AG08396 (cell line): ENCODE results near the gene PKIB.
"Not testable (repeated sequence)": the region's sequence is repeated elsewhere in the genome, so short reads cannot be mapped to it uniquely, and the experiment has no call there.

ENCODE experiments used
- DNase-seq: peaks from one replicate; pipeline ENCODE4 v3.0.0; 2012; ENCODE audit warnings: low spot score, mixed read lengths

PKIB gene, protein sequence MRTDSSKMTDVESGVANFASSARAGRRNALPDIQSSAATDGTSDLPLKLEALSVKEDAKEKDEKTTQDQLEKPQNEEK

DNA sequence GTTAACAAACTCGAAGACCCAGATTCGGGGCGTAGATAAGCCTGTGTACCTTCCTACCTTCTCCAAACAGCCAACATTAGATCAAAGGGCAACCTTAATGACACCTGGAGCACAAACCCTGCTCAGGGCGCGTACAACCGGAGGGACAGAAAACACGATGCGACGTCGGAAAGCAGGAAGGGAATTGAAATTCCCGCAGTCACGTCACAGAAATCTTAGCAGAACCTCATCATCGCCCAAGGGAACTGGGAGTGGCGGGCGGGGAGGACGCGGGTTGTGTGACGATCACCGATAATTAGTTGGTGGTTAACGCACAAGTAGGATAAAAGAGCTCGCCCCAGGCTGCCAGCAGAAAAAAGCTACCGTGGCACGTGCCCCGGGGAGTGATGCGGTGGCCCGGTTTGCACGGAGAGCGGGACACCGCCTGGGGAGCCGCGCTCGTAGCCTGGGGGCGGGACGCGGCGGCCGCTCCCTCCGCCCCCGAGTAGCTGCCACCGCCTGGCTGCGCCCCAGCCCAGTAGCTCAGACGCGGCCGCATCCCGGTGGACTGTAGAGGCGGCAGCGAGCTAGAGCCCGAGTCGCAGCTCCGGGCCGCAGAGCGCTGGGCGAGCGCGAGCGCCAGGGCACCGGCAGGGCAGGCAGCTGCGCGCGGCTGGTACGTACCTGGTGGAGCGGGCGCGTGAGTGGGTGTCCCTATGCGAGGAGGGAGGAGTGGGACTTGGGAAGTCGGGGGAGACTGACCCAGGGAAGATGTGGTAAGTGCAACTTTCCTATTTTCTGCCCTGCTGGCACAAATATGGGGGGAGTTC, at the start of gene PKIB:
Gene PKIB, plus strand, starts transcription at position 525 of the 809 bp plus-strand sequence. CDS start 107,390 bp downstream, outside the sequence.
- peak; percentile 81 for DNase-seq

DNA sequence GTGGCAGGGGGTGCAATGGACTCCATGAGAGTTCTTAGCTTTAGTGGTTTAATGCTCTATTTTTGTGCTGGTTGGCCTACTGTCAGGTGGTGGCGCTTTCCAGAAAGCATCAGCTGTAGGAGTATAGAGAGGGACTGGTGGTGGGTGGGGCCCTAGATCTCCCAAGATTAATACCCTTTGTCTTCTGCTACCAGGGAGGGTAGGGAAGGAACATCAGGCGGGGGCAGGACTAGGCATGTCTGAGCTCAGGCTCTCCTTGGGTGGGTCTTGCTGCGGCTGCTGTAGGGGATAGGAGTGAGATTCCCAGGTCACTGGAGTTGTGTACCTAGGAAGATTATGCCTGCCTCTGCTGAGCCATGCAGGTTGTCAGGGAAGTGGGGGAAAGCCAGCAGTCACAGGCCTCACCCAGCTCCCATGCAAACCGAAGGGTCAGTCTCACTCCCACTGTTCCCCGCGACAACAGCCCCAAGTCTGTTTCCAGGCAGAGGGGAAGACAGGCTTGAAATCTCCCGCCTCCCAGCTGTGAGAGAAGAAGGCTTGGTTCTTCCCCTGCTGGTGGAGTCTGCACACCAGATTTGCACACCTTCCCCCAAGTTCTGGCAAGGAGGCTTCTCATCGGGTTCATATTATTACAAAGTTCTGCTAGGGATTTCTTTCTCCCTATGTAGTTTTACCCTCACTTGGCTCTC, 46.7 kb upstream of the PKIB start:
- DNase-seq = no peak

DNA sequence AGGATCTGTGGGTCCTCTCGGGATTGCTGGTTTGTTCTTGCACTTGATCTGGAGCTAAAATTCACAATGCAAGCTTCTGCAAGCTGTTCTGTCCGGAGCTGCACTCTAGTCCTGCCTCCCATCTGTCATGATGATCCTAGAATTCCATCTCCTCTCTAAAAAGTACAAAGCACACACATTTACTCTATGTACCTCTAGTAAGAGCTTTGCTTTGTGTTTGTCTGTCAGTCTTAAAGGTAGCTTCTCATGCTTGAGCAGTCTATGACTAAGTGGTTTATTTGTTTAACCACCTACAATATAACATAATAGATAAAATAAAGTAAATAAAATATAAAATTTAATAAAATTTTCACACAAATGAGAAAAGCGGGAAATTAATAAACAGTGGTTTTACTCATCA, 46.0 kb upstream of the PKIB start:
- no peak for DNase-seq

DNA sequence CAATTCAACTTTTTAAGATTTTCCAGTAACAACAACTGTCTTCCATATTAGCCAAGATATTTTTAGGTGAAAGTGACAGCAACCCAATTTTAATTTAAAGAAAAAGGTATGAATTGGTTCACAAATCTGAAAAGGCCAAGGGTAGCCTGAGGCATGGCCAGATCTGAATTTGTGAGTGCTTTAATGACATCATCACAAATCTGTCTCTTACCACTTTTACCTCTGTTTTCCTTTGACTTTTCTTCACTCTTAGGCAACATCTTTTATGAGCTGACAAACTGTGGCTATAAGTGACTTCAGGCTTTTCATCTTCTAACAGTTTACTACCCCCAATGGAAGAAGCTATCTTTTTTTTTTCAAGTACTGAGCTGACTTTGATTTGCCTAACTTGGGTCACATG, 44.5 kb upstream of the PKIB start:
- DNase-seq = no peak

DNA sequence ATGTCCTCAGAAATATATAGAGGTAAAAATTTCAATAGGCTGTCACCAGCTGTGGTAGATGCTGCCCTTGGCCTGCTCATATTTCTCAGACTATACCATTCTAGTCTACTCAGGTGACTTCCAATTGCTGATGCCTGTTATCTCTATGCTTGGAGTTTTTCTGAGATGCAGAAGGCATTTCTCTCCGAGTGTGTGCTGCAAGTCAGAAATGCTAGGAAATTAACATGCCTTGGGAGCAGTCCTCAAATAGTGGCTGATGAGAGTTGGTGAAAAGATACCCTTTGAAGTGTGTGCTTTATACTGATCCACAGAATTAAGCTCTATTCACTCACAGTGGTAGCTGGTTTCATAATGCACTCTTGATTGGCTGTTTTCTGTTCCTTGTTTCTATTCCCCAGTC, 43.2 kb upstream of the PKIB start:
- no peak for DNase-seq

DNA sequence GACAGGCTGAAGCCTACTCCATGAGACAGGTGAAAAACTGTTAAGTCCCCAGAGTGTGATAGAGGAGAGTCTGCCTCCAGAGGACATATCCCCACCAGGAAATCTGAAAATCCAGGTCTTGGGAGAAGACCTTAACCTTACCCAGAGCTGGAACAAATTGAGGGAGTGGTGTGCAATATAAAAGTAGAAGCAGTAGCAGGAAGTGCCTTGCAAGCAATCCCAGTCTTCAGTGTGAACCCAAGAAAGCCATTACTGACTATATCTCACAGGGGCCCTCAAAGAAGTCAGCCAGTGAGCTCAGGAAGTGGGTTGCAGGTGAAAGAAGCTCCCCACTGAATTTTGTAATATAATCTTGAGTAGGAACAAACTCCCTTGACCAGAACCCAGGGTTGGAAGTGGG, 41.9 kb upstream of the PKIB start:
- no peak for DNase-seq

DNA sequence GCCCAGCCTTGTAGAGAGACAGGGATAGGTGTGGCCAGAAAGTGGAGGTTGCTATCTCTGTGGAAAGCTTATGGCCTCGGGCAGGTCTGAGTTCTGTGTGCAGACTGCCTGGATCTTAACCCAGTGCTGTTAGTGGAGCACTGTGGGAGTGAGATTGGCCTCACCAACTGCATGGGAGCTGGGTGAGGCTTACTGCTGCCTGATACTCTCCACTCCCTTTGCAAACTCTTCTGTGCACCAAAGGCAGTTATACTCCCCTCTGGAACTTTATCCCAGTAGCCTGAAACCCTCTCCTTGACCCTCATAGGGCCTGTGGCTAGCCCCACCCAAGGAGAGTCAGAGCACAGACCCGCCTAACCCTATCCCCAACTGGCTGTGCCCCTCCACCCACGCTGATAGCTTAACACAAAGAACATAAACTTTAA, 41.4 kb upstream of the PKIB start:
- no peak for DNase-seq

DNA sequence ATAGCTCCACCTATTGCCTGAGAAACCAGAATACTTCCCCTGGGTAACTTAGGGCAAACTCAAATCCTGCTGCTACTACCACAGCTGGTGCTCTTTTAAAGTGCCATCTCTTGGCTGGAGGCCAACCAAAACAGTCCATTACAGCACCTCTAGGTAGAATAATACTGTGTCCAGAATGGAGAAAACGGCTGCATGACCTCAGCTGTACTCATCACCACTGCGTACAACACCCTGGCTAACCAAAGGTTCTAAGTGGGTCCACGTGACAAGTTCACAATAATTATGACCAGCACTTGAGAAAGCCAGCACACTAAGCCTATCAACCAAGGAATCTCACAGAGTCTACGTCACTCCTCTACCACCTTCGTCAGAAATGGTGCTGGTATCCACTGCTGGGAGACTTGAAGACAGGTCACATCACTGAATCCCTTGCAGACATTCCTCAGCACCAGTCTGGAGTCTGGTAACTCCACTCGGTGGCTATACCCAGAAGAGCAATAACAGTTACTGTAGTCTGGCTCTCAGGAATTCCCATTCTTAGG, 40.9 kb upstream of the PKIB start:
- DNase-seq = no peak

DNA sequence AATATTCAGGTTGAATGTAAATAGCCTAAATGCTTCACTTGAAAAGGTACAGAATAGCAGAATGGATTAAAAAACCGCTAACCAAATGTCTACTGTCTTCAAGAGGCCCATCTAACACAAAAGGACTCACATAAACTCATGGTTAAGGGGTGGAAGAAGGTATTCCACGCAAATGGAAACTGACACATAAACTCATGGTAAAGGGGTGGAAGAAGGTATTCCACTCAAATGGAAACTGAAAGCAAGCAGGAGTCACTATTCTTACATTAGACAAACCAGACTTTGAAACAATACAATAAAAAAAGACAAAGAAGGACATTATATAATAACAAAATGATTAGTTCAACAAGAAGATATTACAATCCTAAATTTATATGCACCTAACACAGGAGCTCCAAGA, 38.3 kb upstream of the PKIB start:
- DNase-seq = no peak

DNA sequence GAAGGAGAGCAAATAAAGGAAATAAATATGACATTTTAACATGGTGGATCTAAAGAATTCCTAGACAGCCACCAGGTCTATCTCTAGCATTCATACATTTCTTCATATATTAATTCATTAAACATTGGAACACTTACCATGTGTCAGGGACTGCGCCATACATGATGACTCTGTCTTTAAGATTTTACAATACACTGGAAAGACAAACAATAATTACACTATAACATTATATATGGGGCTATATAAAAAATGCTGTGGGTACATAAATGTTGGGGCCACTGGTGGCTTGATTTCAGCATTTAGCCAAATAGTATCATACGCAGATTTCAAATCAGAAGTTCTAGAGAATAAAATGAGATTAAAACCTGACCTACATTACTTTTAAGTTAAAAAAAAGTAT, 33.3 kb upstream of the PKIB start:
- no peak for DNase-seq

DNA sequence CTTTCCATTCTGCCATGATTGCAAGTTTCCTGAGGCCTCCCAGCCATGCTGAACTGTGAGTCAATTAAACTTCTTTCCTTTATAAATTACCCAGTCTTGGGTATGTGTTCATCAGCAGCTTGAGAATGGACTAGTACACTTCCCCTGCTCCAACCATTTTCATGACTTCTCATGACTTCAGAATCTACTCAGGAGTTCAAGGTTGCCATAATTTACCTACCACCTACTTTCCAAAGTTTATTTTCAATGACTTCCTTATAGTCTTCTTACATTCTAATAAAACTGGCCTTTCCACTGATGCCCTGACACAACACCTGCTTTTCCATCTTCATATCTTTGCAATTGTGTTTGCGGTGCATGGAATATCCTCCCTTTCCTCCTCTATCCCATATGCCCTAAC, 31.2 kb upstream of the PKIB start:
- no peak for DNase-seq

DNA sequence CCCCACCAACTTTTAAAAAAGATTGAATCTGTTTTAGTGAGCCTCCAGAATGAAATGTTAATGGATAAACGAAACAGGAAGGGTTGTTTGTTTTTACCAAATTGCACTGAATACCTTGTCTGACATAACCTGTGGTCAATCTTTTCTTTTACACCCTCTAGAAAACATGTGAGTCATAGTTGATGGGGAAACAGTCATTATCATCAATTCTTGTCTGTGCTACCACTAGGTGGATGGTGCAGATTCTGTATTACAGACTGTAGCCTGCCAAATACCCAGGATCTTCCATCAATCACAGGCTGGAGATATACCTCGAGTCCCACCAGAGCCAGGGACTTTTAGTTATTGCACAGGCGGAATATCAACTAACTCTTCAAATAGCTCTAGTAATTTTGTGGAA, 29.5 kb upstream of the PKIB start:
- DNase-seq = no peak

DNA sequence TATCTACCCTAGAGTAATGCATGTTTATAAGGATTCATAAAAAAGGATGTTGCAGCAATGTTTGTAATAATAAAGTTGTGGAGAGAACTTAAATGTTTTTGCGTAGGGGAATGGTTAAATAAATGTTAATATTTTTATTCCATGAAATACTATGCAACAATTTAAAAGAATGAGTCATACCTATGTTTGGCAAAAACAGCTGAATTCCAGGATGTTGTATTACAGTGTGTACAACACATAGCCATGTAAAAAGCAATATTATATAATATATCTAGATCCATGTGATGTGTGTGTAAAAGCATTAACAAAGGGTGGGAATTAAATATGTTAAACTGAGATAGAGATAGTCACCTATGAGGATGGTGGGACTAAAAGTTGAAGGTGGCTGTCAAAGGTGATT, 21.1 kb upstream of the PKIB start:
- no peak for DNase-seq

DNA sequence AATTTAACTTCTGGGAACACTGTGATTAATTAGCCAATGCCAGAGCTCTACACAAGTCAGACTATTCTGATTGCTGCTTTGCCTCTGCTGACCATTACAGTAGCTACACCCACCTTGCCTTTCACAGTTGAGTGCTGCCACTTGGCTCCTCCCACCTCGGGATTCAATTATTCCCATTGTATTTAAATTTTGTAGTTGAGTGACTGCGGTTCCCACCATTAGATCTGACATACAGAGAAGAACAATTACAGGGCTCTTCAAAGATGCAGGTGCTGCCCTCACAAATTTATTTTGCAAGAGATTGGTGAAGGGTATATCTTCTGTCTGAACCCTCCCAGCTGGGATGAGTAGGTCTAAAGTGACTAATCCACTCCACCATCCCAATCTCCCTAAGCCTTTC, 11.9 kb upstream of the PKIB start:
- DNase-seq = not testable (repeated sequence)

DNA sequence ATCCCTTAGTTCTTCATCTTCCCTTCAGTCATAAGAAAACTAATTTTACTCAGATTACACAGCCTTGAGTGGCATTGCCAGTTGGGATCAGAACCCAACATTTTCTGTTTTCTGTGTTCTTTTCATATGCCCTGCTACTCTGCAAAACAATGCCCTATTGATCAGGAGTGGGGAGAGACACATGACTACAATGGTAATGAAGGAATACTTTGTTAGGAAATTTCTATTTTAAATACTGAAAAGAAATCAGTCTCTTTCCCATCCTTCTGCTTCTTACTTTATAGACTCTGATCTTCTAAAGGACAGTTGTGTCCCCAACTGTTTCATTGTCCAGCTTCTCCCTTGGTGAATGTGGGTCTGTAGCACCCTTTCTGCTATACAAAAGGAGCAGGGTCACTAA, 5.5 kb upstream of the PKIB start:
- DNase-seq = no peak

DNA sequence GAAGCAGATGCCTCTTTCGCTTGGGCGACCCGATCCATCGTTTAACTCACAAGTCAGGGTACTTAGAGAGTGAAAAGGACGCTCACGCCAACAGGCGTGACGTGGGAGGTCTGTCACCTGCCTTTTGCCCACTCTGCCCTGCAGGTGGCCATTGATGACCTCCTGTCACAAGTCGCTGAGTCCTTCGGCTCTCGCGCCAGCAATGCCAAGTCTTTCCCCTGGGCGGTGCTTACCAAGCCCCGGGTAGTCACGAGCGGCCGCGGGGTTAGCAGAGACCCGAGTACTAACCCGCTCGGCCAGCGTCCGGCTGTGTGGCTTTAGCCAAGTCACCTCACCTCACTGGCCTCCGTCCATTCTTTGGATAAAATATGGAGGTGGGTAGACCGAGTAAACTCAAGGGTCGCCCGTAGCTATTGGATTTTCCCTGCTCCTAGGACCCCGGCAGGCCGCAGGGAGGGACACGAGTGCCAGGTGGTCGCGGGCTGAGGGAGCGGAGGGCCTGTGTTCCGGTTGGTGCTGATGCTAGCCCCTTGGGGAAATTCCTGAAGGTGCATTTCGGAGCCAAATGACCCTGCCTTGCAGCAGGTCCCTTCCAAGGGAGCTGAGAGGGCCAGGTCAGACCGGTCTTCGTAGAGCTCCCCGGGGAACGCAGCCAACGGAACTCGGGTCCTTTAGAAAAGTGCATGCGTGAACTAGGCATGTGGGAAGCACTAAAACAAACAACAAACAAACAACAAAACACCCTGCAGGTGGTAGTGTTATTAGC, 668 bp downstream of the PKIB start:
- peak; percentile 29 for DNase-seq

DNA sequence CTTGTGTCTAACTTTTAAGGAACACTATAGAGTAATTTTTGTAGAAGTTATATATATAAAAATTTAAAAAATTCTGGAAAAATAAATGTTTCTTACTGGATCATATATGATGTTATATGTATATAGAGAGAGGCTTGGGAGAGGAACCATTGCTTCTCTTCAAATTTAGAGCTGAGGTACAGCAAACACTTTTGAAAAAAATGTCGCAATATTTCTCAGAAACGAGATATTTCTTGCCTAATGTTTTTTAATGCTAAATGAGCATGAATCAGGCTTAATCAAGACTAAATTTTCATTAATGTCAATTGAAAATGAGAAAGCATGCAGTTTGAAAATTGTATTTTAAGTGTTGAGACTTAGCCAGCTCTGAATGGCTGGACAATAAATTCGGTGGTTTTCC, 2.6 kb downstream of the PKIB start:
- DNase-seq = no peak

DNA sequence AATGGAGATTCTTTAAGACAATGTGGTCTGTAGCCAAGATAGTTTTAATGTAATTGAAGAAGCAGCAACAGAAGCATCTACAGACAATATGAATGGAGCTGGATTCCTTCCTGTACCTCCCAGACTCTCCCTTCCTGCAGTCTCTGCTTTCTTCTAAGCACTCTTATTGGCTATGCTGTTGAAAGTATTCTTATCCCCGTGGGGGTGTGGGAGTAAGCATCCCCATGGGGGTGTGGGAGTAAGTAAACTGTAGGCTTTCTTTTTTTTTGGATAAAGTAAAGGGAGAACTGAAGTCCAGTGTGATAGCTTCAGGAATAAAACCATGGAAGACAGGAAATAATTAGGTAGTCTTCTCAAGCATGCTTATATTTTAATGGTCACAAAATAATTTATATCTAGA, 4.1 kb downstream of the PKIB start:
- no peak for DNase-seq

DNA sequence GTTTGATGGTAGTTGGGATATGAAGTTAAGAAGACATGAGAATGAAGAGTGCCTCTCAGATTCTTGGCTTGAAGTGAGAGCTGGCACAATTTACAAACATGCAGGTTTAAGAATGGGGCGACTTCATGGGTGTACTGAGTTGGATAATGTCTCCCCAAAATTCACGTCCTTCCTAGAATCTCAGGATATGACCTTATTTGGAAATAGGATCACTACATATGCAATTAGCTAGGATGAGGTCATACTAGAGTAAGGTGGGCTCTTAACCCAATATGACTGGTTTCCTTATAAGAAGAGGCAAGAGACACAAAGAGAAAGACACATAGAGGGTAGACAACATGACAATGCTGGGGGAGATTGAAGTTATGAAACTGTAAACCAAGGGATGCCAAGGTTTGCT, 5.2 kb downstream of the PKIB start:
- DNase-seq = no peak

DNA sequence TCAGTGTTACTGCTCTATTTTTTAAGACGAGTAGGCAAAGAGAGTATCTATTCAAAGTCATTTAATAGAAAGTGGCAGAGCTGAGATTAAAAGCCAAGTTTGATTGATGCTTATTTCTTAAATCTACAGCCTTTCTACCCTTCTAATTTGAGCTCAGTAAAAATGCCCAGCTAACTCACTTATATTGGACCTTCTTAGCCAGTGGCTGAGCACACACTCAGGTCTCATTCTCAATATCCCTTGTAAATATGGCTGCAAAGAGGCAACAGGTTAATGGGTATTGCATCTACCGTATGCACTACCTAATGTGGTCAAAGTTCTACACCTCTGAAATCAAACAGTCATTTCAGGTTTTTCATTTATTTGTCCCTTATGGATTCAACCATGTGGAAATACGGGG, 6.7 kb downstream of the PKIB start:
- no peak for DNase-seq

DNA sequence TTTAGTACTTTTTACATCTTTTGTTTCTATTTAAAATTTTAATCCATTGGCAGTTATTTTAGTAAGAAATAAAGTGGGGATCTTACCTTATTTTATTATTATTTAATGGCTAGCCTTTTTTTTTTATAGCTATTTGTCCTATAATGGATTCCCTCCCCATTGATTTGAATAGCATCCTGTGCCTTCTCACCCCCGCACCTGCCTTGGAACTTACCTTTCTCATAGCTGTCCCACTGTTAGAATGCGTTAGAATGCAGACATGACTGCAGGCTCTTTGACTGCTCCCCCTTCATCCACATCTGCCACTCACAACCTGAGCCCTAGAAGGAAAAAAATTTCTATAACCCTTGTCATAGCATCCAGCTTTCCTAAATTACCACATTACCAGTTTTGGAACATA, 9.1 kb downstream of the PKIB start:
- DNase-seq = no peak

DNA sequence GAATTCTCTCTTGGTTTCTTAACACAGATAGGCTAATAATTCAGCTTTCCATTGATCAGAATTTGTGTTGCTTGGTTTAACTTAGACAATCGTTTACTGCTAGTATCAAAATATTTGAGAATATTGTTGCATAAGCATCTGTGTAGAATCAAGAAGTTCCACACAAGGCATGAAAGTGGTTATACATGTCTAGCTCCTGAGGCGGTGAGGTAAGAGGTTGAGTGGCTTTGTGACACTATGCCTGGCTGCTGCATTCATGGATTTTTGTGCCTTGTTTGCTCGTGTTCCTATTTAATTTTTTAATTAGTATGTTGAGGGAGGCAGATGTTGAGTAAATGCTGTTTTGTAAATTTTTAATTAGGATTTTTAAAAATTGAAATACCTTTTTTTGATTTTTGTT, 10.2 kb downstream of the PKIB start:
- DNase-seq = no peak

DNA sequence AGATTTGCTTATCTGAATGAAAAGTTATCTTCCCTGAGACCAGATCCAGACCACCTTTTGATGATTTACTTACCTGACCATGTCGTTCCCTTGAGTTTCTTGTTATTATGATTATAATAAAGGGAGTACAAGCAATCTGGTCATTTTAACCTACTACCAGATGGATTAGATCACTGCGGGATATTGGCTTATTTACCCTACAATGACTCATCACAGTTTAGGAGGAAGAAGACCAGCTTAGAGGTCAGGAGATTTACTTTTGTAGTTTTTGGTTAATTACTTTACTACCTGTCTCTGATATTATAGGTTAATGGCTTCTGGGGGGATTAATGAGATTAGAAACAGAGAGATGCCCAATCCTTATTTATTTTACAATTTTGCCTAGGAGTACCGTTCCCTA, 10.7 kb downstream of the PKIB start:
- DNase-seq = no peak
